Activated effector memory CD4-positive, alpha-beta T cell treated with Interleukin-2 at 50 U/mL for 16 hours (primary cell): ENCODE measurements around the gene ERAL1.
"Not testable (repeated sequence)": the region's sequence is repeated elsewhere in the genome, so short reads cannot be mapped to it uniquely, and the experiment has no call there.

ENCODE experiments used
- DNase-seq: peaks from one replicate; pipeline ENCODE4 v3.0.0-alpha.2; 2020

The ERAL1 gene

GRCh38 chr17:28901866-28902818 is 47.3 kb downstream of the ERAL1 start:
- DNase-seq = no peak

GRCh38 chr17:28902819-28903545 is 48.2 kb downstream of the ERAL1 start, which contains the start of gene DHRS13:
DHRS13 (minus strand) TSS chr17:28903079; CDS start chr17:28902944, 135 bp downstream.
- DNase-seq = peak; percentile 93

- not testable (repeated sequence) for DNase-seq
These were observed 48.7 kb downstream of the ERAL1 start for GRCh38 chr17:28903546-28903841.

- DNase-seq = no peak
These were observed 50.0 kb downstream of the ERAL1 start for GRCh38 chr17:28904800-28905199.

DNA sequence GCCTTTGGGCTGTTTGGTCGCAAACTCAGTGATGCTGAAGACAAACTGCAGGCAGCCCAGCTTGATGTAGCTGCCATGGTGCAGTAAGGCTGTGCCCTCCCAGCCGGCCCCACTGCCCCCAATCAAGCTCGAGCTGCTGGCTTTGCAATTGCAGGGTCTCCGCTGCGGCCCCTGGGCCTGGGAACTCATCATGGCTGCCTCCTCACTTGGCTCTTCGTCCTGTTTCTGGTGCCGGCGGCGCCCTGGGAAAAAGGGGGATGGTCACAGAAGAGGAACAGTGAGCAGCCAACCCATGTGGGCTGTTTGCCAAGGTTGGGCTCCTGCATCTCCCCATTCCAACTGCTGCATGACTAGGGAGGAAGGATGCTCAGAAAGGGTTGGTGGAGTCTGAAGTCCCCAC is 51.5 kb downstream of the ERAL1 start:
- DNase-seq = no peak

GRCh38 chr17:28906706-28907438 is 52.1 kb downstream of the ERAL1 start:
- DNase-seq = no peak

DNA sequence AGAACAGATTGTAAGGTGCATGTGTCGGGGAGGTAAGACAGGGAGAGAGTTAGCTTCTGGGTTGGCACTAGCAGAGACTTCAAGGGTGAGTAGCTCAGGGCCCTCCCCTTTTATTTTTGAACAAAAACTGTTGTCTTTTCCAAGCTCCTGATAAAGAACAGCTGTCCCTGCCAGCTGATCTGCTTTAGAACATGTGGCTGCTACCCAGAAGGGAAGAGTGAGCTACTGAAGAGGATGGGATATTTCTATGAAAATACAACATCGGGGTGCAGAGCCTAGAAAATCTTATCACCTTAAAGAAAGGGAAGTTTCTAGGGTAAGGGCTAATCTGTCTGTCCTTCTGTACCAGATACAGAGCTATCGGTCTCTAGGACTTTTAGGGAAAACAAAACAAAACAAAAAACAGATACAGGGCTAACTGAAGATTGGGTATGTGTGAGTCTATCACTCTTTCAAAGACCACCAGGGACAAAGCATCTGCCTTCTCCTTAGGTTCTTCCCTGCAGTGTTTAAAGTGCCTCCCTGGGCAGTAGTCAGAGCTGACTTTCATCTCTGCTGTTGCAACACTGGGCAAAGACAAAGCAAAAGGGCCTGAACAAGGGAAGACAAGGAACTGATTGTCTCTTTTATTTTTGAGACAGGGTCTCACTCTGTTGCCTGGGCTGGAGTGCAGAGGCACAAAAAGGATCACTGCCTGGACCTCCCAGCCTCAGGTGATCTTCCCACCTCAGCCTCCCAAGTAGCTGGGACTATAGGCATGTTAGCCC is 53.1 kb downstream of the ERAL1 start:
- DNase-seq = no peak

- no peak for DNase-seq
These were observed 53.9 kb downstream of the ERAL1 start for GRCh38 chr17:28908640-28909167.

DNA sequence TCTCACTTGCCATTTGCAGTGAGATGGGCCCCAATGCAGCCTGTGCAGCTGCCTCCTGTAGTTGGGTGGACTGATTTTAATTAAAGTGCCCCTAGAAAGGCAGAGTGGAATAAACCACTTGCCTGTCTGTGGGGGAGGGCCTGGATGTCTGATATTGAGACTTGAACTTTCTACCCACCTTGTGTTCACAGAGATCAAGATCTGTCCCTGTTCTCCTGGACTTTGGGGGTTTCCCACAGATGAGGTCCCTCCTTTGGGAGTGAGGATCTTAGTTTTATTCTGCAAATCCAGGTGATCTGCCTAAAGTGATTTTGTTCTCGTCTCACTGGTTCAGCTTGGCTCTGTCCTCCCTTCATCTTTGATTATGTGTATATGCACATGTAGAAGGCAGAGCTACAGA is 55.7 kb downstream of the ERAL1 start:
- no peak for DNase-seq
